ENCODE data around the gene ST6GAL1. TPM values are rescaled to one million over a fixed set of nuclear protein-coding genes. Genes with fewer than 3 reads are reported as not detected.

The ST6GAL1 gene
- total and polyA plus RNA-seq, 2 experiments from 2014 or later = 17.6 to 65.1 TPM

- Histone ChIP-seq H3K4me3 (no peak overlapping the region), H3K36me3 (ENCODE audit: insufficient read depth) (no peaks in the 10 kb centered on the region), H3K4me1 (ENCODE audit: insufficient read depth) (no peaks in the 10 kb centered on the region), H3K79me2 (replicated peaks; ENCODE audit: insufficient read depth) (no peaks in the 10 kb centered on the region), H3K4me2 (no peak overlapping the region), H4K20me1 (replicated peaks; ENCODE audit: insufficient read depth) (no peaks in the 10 kb centered on the region), H3K27me3 (ENCODE audit: insufficient read depth) (no peaks in the 10 kb centered on the region), H3F3A (replicated peaks; ENCODE audit: low read depth) (no peaks in the 10 kb centered on the region), H3K27ac (ENCODE audit: low read depth) (no peak overlapping the region), H3K9me2 (ENCODE audit: insufficient read depth) (no peaks in the 10 kb centered on the region), H2AFZ (no peak overlapping the region)
- TF ChIP-seq REST (IDR thresholded peaks at IDR 0.05; ENCODE audit: unreplicated experiment) = no peak
- Mint-ChIP-seq H3K4me3 (no peak overlapping the region), H3K9me3 (peaks cover 26% of the 10 kb centered on the region), H3K36me3 (ENCODE audit: low read depth) (peaks cover 16% of the 10 kb centered on the region; the same call in 2 of the 3 replicates), H3K4me1 (no peaks in the 10 kb centered on the region), H3K27me3 (ENCODE audit: insufficient read depth, low read depth, poor library complexity) (no peaks in the 10 kb centered on the region), H3K27ac (no peak overlapping the region)
- ATAC-seq (no peak), DNase-seq (ENCODE audit: low spot score) (no peak)
Observed at GRCh38 chr3:187093320-187093719, 163.0 kb downstream of the ST6GAL1 start.

GRCh38 chr3:187098923-187099512 is 168.7 kb downstream of the ST6GAL1 start:
- Mint-ChIP-seq H3K27ac (no peak overlapping the region), H3K27me3 (ENCODE audit: insufficient read depth, low read depth, poor library complexity) (no peaks in the 10 kb centered on the region), H3K4me3 (no peak overlapping the region), H3K9me3 (peaks cover 5% of the 10 kb centered on the region), H3K4me1 (peaks cover 6% of the 10 kb centered on the region; the same call in 2 of the 3 replicates), H3K36me3 (ENCODE audit: low read depth) (peaks cover 15% of the 10 kb centered on the region; the same call in 2 of the 3 replicates)
- H3K9me2 ChIP-seq (ENCODE audit: insufficient read depth) = no peaks in the 10 kb centered on the region
- no peak for DNase-seq (ENCODE audit: low spot score)
- 0 out of 2 replicates have a peak, but pooled peaks cover 3% of the 10 kb centered on the region for H3K4me1 ChIP-seq (ENCODE audit: insufficient read depth)
- no peak overlapping the region for H3K27ac ChIP-seq (ENCODE audit: low read depth)
- no peak overlapping the region for H3K4me2 ChIP-seq
- no peaks in the 10 kb centered on the region for H3F3A ChIP-seq (replicated peaks; ENCODE audit: low read depth)
- no peak overlapping the region for H3K4me3 ChIP-seq
- ATAC-seq = no peak
- no peaks in the 10 kb centered on the region for H4K20me1 ChIP-seq (replicated peaks; ENCODE audit: insufficient read depth)
- no peaks in the 10 kb centered on the region for H3K36me3 ChIP-seq (ENCODE audit: insufficient read depth)
- no peak overlapping the region for H2AFZ ChIP-seq
- no peaks in the 10 kb centered on the region for H3K79me2 ChIP-seq (replicated peaks; ENCODE audit: insufficient read depth)
- H3K27me3 ChIP-seq (ENCODE audit: insufficient read depth) = no peaks in the 10 kb centered on the region
- TF ChIP-seq NANOG (IDR thresholded peaks at IDR 0.05; ENCODE audit: borderline replicate concordance) (no peak), POLR2AphosphoS5 (IDR thresholded peaks at IDR 0.05; ENCODE audit: low read depth) (no peak), ZNF462 (CRISPR knock-in tag; IDR thresholded peaks at IDR 0.05) (no peak), CREB1 (CRISPR knock-in tag; IDR thresholded peaks at IDR 0.05; ENCODE audit: low read depth) (no peak), STAT1 (IDR thresholded peaks at IDR 0.05; ENCODE audit: unreplicated experiment) (no peak), EZH2 (IDR thresholded peaks at IDR 0.05; ENCODE audit: low read depth, unreplicated experiment) (no peak), EZH2phosphoT487 (IDR thresholded peaks at IDR 0.05; ENCODE audit: unreplicated experiment) (no peak), ZNF331 (CRISPR knock-in tag; IDR thresholded peaks at IDR 0.05; ENCODE audit: low read depth) (no peak), CTCF (conservative IDR thresholded peaks at IDR 0.05; ENCODE audit: low read depth in 2 of 2) (no peak), ZNF114 (CRISPR knock-in tag; IDR thresholded peaks at IDR 0.05) (no peak)
